ENCODE results near the gene ALDH1L2. TPM values are rescaled to one million over a fixed set of nuclear protein-coding genes. Genes with fewer than 3 reads are reported as not detected.

The ALDH1L2 gene
- total RNA-seq, 1 experiment from 2014 or later: 26.1 TPM

GRCh38 chr12:105013892-105014291 lies 70.4 kb downstream of the ALDH1L2 start:
- no peaks in the 10 kb centered on the region for H3K27me3 ChIP-seq (replicated peaks; ENCODE audit: control insufficient read depth, insufficient read depth, low read length)
- Mint-ChIP-seq H3K9me3 (ENCODE audit: unreplicated experiment) (peaks cover 20% of the 10 kb centered on the region), H3K27ac (ENCODE audit: unreplicated experiment) (no peak overlapping the region), H3K4me1 (ENCODE audit: low read depth, unreplicated experiment) (no peaks in the 10 kb centered on the region), H3K4me3 (ENCODE audit: unreplicated experiment) (no peak overlapping the region), H3K27me3 (ENCODE audit: insufficient read depth, unreplicated experiment) (no peaks in the 10 kb centered on the region), H3K36me3 (ENCODE audit: insufficient read depth, unreplicated experiment) (peaks cover 21% of the 10 kb centered on the region)
- no peak for DNase-seq
- H3K36me3 ChIP-seq (ENCODE audit: control insufficient read depth, insufficient read depth, low read length): no peaks in the 10 kb centered on the region
- POLR2A ChIA-PET: no interaction called here
- H3K4me3 ChIP-seq (ENCODE audit: low read depth, low read length): no peak overlapping the region
- H3K9me3 ChIP-seq: no peaks in the 10 kb centered on the region
- TF ChIP-seq CTCF (IDR thresholded peaks at IDR 0.05; ENCODE audit: insufficient read depth in 1 of 2, low read depth in 1 of 2, low read length in 1 of 2, severe bottlenecking in 1 of 2, unreplicated experiment in 1 of 2): no peak
- H3K4me1 ChIP-seq: no peaks in the 10 kb centered on the region; the same call in 1 of the 2 replicates
- intact Hi-C loops (cut with micrococcal nuclease; ENCODE audit: unreplicated experiment): no loop called here
- CTCF ChIA-PET: no interaction called here
- BruUV-seq (replicated peaks): no TSS peak

- H3K36me3 ChIP-seq (ENCODE audit: control insufficient read depth, insufficient read depth, low read length): peaks cover 3% of the 10 kb centered on the region
- no peaks in the 10 kb centered on the region for H3K27me3 ChIP-seq (replicated peaks; ENCODE audit: control insufficient read depth, insufficient read depth, low read length)
- no peak overlapping the region for H3K4me3 ChIP-seq (ENCODE audit: low read depth, low read length)
- no TSS peak for BruUV-seq (replicated peaks)
- H3K27ac Mint-ChIP-seq (ENCODE audit: unreplicated experiment): no peak overlapping the region
- no peaks in the 10 kb centered on the region for H3K4me1 ChIP-seq
- ChIA-PET POLR2A (no interaction called here), CTCF (no interaction called here)
- H3K4me1 Mint-ChIP-seq (ENCODE audit: low read depth, unreplicated experiment): no peaks in the 10 kb centered on the region
- no peaks in the 10 kb centered on the region for H3K27me3 Mint-ChIP-seq (ENCODE audit: insufficient read depth, unreplicated experiment)
- TF ChIP-seq CTCF (IDR thresholded peaks at IDR 0.05; ENCODE audit: insufficient read depth in 1 of 2, low read depth in 1 of 2, low read length in 1 of 2, severe bottlenecking in 1 of 2, unreplicated experiment in 1 of 2): no peak
- H3K4me3 Mint-ChIP-seq (ENCODE audit: unreplicated experiment): no peak overlapping the region
- intact Hi-C loops (cut with micrococcal nuclease; ENCODE audit: unreplicated experiment): no loop called here
- H3K9me3 ChIP-seq: no peaks in the 10 kb centered on the region
- no peaks in the 10 kb centered on the region for H3K9me3 Mint-ChIP-seq (ENCODE audit: unreplicated experiment)
- no peak for DNase-seq
- peaks cover 49% of the 10 kb centered on the region for H3K36me3 Mint-ChIP-seq (ENCODE audit: insufficient read depth, unreplicated experiment)
Measured at GRCh38 chr12:105001476-105001875, 82.8 kb downstream of the ALDH1L2 start.

DNA sequence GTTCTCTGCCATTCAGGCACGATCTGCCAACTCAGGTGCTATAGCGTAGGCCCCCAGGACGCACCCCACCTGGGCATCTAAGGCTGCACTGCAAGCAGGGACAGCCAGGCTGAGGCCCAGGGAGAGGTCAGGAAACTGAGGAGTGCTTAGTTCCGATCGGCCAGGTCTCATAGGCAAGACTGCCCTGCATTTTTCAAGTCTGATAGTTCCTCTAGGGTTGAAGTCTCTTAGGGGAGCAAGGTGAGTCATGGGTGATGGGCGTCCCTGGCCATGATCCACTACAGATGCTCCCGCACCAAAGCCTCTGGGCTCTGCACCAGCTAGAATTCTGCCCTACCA lies 84.9 kb downstream of the ALDH1L2 start:
- no peak overlapping the region for H3K4me3 Mint-ChIP-seq (ENCODE audit: unreplicated experiment)
- ChIA-PET CTCF (no interaction called here), POLR2A (no interaction called here)
- H3K36me3 Mint-ChIP-seq (ENCODE audit: insufficient read depth, unreplicated experiment): peaks cover 45% of the 10 kb centered on the region
- no peak for TF ChIP-seq CTCF (IDR thresholded peaks at IDR 0.05; ENCODE audit: insufficient read depth in 1 of 2, low read depth in 1 of 2, low read length in 1 of 2, severe bottlenecking in 1 of 2, unreplicated experiment in 1 of 2)
- H3K9me3 Mint-ChIP-seq (ENCODE audit: unreplicated experiment): no peaks in the 10 kb centered on the region
- H3K36me3 ChIP-seq (ENCODE audit: control insufficient read depth, insufficient read depth, low read length): peaks cover 3% of the 10 kb centered on the region
- no peak overlapping the region for H3K4me3 ChIP-seq (ENCODE audit: low read depth, low read length)
- intact Hi-C loops (cut with micrococcal nuclease; ENCODE audit: unreplicated experiment): no loop called here
- no peak overlapping the region for H3K27ac Mint-ChIP-seq (ENCODE audit: unreplicated experiment)
- DNase-seq: no peak
- H3K4me1 Mint-ChIP-seq (ENCODE audit: low read depth, unreplicated experiment): no peaks in the 10 kb centered on the region
- no peaks in the 10 kb centered on the region for H3K9me3 ChIP-seq
- no peaks in the 10 kb centered on the region for H3K27me3 Mint-ChIP-seq (ENCODE audit: insufficient read depth, unreplicated experiment)
- BruUV-seq (replicated peaks): no TSS peak
- H3K4me1 ChIP-seq: no peaks in the 10 kb centered on the region
- H3K27me3 ChIP-seq (replicated peaks; ENCODE audit: control insufficient read depth, insufficient read depth, low read length): no peaks in the 10 kb centered on the region

All from Caco-2 (cell line).